Type B pancreatic cell (in vitro differentiated cells): ENCODE data around the gene GPC6. TPM values are rescaled to one million over a fixed set of nuclear protein-coding genes. Genes with fewer than 3 reads are reported as not detected.

Source experiments
- DNase-seq: peaks from one replicate; pipeline ENCODE4 v3.0.0; 2021; ENCODE audit warnings: mixed read lengths; ENCODE audit not compliant: unreplicated experiment; ENCODE audit errors: extremely low spot score
- H3K27ac Mint-ChIP-seq: 2 replicates; pipeline ENCODE4 v1.8.0; 2021; ENCODE audit warnings: mild to moderate bottlenecking, mixed read lengths
- H3K27me3 Mint-ChIP-seq: 2 replicates; pipeline ENCODE4 v1.8.0; 2021; ENCODE audit warnings: mixed read lengths
- H3K36me3 Mint-ChIP-seq: 2 replicates; pipeline ENCODE4 v1.8.0; 2021; ENCODE audit warnings: mixed read lengths
- H3K4me1 Mint-ChIP-seq: one replicate; pipeline ENCODE4 v1.8.0; 2021; ENCODE audit warnings: mixed read lengths; ENCODE audit not compliant: unreplicated experiment
- H3K4me3 Mint-ChIP-seq: 2 replicates; pipeline ENCODE4 v1.8.0; 2021; ENCODE audit warnings: mild to moderate bottlenecking, mixed read lengths
- H3K9me3 Mint-ChIP-seq: 2 replicates; pipeline ENCODE4 v1.8.0; 2021; ENCODE audit warnings: mixed read lengths
- CTCF ChIP-seq: fragments of 200-600 bp; sonication (generic); conservative IDR thresholded peaks from 2 replicates; pipeline ENCODE4 v1.5.0; 2021; ENCODE audit warnings: antibody characterized with exemption, mild to moderate bottlenecking
- total RNA-seq: library from RNA; stranded (reverse); gene quantifications from 2 replicates; pipeline ENCODE4 v1.2.1, GENCODE V29; 2021; ENCODE audit warnings: low replicate concordance

The GPC6 gene
- total RNA-seq, 1 donor from 2014 or later: 30.5 TPM

- no peak for DNase-seq
- peaks cover 27% of the 10 kb centered on the region for H3K4me1 Mint-ChIP-seq
- H3K27me3 Mint-ChIP-seq: no peaks in the 10 kb centered on the region
- peaks cover 5% of the 10 kb centered on the region for H3K9me3 Mint-ChIP-seq
- no peak overlapping the region for H3K4me3 Mint-ChIP-seq
- no peak for TF ChIP-seq CTCF
- no peaks in the 10 kb centered on the region for H3K36me3 Mint-ChIP-seq
- H3K27ac Mint-ChIP-seq: no peak overlapping the region
These were observed 162.1 kb downstream of the GPC6 start for GRCh38 chr13:93388701-93389100.

- TF ChIP-seq CTCF: no peak
- peaks cover 10% of the 10 kb centered on the region for H3K9me3 Mint-ChIP-seq
- no peak overlapping the region for H3K27ac Mint-ChIP-seq
- H3K27me3 Mint-ChIP-seq: no peaks in the 10 kb centered on the region
- no peak overlapping the region for H3K4me3 Mint-ChIP-seq
- DNase-seq: no peak
- H3K4me1 Mint-ChIP-seq: peaks cover 15% of the 10 kb centered on the region
- no peaks in the 10 kb centered on the region for H3K36me3 Mint-ChIP-seq
These were observed 171.0 kb downstream of the GPC6 start for GRCh38 chr13:93397619-93398018.

- no peaks in the 10 kb centered on the region for H3K27me3 Mint-ChIP-seq
- DNase-seq: no peak
- H3K27ac Mint-ChIP-seq: no peak overlapping the region
These were observed 171.8 kb downstream of the GPC6 start for GRCh38 chr13:93398167-93399035.

GRCh38 chr13:93399212-93399611 is 172.6 kb downstream of the GPC6 start:
- no peak overlapping the region for H3K4me3 Mint-ChIP-seq
- DNase-seq: no peak
- H3K36me3 Mint-ChIP-seq: no peaks in the 10 kb centered on the region
- H3K27me3 Mint-ChIP-seq: no peaks in the 10 kb centered on the region
- H3K9me3 Mint-ChIP-seq: peaks cover 10% of the 10 kb centered on the region
- peaks cover 15% of the 10 kb centered on the region for H3K4me1 Mint-ChIP-seq
- no peak overlapping the region for H3K27ac Mint-ChIP-seq
- no peak for TF ChIP-seq CTCF

More at GRCh38 chr13:93398167-93399035, 171.8 kb downstream of the GPC6 start:
- no peaks in the 10 kb centered on the region for H3K36me3 Mint-ChIP-seq
- no peak overlapping the region for H3K4me3 Mint-ChIP-seq
- H3K9me3 Mint-ChIP-seq: peaks cover 10% of the 10 kb centered on the region
- peaks cover 15% of the 10 kb centered on the region for H3K4me1 Mint-ChIP-seq
- no peak for TF ChIP-seq CTCF

GRCh38 chr13:93406136-93406535 is 179.5 kb downstream of the GPC6 start:
- no peak for DNase-seq
- Mint-ChIP-seq H3K4me3 (no peak overlapping the region), H3K36me3 (no peaks in the 10 kb centered on the region), H3K9me3 (no peaks in the 10 kb centered on the region), H3K27me3 (no peaks in the 10 kb centered on the region), H3K4me1 (no peaks in the 10 kb centered on the region), H3K27ac (no peak overlapping the region)
- no peak for TF ChIP-seq CTCF
